ENCODE results near the gene TLNRD1. TPM values are rescaled to one million over a fixed set of nuclear protein-coding genes. Genes with fewer than 3 reads are reported as not detected.

The TLNRD1 gene
- total RNA-seq, 1 experiment from 2014 or later, result 22.5 TPM

- TF ChIP-seq, protein P1, sequence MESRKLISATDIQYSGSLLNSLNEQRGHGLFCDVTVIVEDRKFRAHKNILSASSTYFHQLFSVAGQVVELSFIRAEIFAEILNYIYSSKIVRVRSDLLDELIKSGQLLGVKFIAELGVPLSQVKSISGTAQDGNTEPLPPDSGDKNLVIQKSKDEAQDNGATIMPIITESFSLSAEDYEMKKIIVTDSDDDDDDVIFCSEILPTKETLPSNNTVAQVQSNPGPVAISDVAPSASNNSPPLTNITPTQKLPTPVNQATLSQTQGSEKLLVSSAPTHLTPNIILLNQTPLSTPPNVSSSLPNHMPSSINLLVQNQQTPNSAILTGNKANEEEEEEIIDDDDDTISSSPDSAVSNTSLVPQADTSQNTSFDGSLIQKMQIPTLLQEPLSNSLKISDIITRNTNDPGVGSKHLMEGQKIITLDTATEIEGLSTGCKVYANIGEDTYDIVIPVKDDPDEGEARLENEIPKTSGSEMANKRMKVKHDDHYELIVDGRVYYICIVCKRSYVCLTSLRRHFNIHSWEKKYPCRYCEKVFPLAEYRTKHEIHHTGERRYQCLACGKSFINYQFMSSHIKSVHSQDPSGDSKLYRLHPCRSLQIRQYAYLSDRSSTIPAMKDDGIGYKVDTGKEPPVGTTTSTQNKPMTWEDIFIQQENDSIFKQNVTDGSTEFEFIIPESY (IDR thresholded peaks at IDR 0.05; ENCODE audit: extremely low read depth, insufficient replicate concordance, low read length), result no peak
- TF ChIP-seq MAX (IDR thresholded peaks at IDR 0.05) (no peak), POLR2A (IDR thresholded peaks at IDR 0.05; ENCODE audit: borderline replicate concordance, extremely low read depth, insufficient read depth, insufficient read length) (no peak), YY1 (IDR thresholded peaks at IDR 0.05; ENCODE audit: extremely low read depth, insufficient replicate concordance, low read depth, low read length) (no peak), CEBPB (IDR thresholded peaks at IDR 0.05; ENCODE audit: low read depth) (no peak)
- TF ChIP-seq, protein P2, sequence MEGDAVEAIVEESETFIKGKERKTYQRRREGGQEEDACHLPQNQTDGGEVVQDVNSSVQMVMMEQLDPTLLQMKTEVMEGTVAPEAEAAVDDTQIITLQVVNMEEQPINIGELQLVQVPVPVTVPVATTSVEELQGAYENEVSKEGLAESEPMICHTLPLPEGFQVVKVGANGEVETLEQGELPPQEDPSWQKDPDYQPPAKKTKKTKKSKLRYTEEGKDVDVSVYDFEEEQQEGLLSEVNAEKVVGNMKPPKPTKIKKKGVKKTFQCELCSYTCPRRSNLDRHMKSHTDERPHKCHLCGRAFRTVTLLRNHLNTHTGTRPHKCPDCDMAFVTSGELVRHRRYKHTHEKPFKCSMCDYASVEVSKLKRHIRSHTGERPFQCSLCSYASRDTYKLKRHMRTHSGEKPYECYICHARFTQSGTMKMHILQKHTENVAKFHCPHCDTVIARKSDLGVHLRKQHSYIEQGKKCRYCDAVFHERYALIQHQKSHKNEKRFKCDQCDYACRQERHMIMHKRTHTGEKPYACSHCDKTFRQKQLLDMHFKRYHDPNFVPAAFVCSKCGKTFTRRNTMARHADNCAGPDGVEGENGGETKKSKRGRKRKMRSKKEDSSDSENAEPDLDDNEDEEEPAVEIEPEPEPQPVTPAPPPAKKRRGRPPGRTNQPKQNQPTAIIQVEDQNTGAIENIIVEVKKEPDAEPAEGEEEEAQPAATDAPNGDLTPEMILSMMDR (IDR thresholded peaks at IDR 0.05 in 2 of 3, conservative IDR thresholded peaks at IDR 0.05 in 1 of 3; ENCODE audit: borderline replicate concordance in 1 of 3, insufficient read depth in 1 of 3, low read depth in 2 of 3, low read length in 2 of 3), result no peak
These were observed 23.9 kb upstream of the TLNRD1 start (continued) for GRCh38 chr15:80976851-80977250.

DNA sequence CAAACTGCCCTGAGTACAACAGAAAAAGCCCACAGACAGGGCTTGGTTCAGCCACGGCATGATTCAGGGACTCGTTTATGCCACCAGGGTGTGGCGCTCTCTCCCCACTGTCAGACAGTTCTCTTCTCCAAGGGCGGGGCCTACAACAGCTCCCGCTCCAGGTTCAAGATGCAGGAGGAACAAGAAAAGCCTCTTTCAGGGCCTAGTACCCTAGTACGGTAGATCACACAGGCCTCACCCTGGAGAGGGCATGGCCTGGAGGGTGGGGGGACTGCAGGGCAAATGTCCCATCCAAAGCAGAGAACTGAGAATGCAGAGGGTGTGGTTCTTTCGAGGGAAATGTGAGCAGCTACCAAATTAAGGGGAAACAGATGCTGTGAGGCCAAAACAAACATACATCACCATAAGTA, 23.1 kb upstream of the TLNRD1 start:
- Histone ChIP-seq H3K36me3 (ENCODE audit: control insufficient read depth in 1 of 2, insufficient read depth in 2 of 2, low read length in 2 of 2) (peaks cover 23 to 24% of the 10 kb centered on the region in 2 experiments; a peak in 3 of 4 replicates), H2AFZ (ENCODE audit: low read depth, low read length, poor library complexity, severe bottlenecking) (no peak overlapping the region), H3K9me3 (ENCODE audit: control insufficient read depth in 1 of 2, insufficient read depth in 1 of 2, low read depth in 1 of 2, low read length in 2 of 2) (no peaks in the 10 kb centered on the region), H3K9me2 (ENCODE audit: insufficient read depth) (no peaks in the 10 kb centered on the region), H3K4me1 (ENCODE audit: control insufficient read depth in 1 of 2, insufficient read depth in 2 of 2, low read length in 2 of 2) (peaks cover 8 to 22% of the 10 kb centered on the region in 2 experiments; a peak in 2 of 4 replicates), H3K9ac (ENCODE audit: low read length) (no peak overlapping the region), H4K20me1 (ENCODE audit: insufficient read depth) (no peaks in the 10 kb centered on the region), H3K79me2 (ENCODE audit: insufficient read depth, low read length) (peaks cover 39% of the 10 kb centered on the region), H3K27ac (ENCODE audit: low read depth, low read length) (no peak overlapping the region), H3K4me3 (replicated peaks in 1 of 2; ENCODE audit: low read depth in 1 of 2, low read length in 2 of 2) (no peak overlapping the region), H3K27me3 (ENCODE audit: insufficient read depth, low read length) (no peaks in the 10 kb centered on the region), H3K4me2 (ENCODE audit: low read length) (no peak overlapping the region)
- ChIA-PET POLR2A (no interaction called here), CTCF (interaction anchor here (0.7 to 4.9 kb wide), 11 partner anchors 9 to 291 kb away, joined by 3 to 88 read pairs (median 4); no protein-coding TSS in a partner anchor), RAD21 (ENCODE audit: low non-redundant PET in 1 of 2, low total read pairs in 2 of 2, uncharacterized antibody in 2 of 2, unreplicated experiment in 2 of 2) (interaction anchor here (0.9 to 2.3 kb wide), 3 partner anchors 257 to 289 kb away, joined by 3 to 15 read pairs (median 11); no protein-coding TSS in a partner anchor)
- DNase-seq (ENCODE audit: low read depth, low spot score) (no peak), ATAC-seq (peak; percentile 97)
- BruUV-seq (replicated peaks), result no TSS peak
- intact Hi-C loops (cut with micrococcal nuclease), result loop anchor here (1.0 kb wide), 2 partner anchors 129 to 289 kb away; no protein-coding TSS in a partner anchor
- TF ChIP-seq RAD21 (IDR thresholded peaks at IDR 0.05; ENCODE audit: low read depth) (peak; percentile 82), YY1 (IDR thresholded peaks at IDR 0.05; ENCODE audit: extremely low read depth, insufficient replicate concordance, low read depth, low read length) (peak; percentile 22), FOSL1 (IDR thresholded peaks at IDR 0.05; ENCODE audit: low read depth) (peak; percentile 4; the same call in 1 of the 2 replicates), ELF1 (IDR thresholded peaks at IDR 0.05; ENCODE audit: borderline replicate concordance, low read depth) (no peak), EZH2phosphoT487 (IDR thresholded peaks at IDR 0.05; ENCODE audit: borderline replicate concordance) (no peak)
- TF ChIP-seq, protein P2 (IDR thresholded peaks at IDR 0.05 in 2 of 3, conservative IDR thresholded peaks at IDR 0.05 in 1 of 3; ENCODE audit: borderline replicate concordance in 1 of 3, insufficient read depth in 1 of 3, low read depth in 2 of 3, low read length in 2 of 3), result peak; percentile 70 to 81 (median 72); a peak in 5 of 6 replicates

Measured in HCT116 (cell line).